ENCODE data around the gene CIT.

GRCh38 chr12:119885549-119885948 lies 8.4 kb upstream of the CIT start:
- TF ChIP-seq, protein P1, sequence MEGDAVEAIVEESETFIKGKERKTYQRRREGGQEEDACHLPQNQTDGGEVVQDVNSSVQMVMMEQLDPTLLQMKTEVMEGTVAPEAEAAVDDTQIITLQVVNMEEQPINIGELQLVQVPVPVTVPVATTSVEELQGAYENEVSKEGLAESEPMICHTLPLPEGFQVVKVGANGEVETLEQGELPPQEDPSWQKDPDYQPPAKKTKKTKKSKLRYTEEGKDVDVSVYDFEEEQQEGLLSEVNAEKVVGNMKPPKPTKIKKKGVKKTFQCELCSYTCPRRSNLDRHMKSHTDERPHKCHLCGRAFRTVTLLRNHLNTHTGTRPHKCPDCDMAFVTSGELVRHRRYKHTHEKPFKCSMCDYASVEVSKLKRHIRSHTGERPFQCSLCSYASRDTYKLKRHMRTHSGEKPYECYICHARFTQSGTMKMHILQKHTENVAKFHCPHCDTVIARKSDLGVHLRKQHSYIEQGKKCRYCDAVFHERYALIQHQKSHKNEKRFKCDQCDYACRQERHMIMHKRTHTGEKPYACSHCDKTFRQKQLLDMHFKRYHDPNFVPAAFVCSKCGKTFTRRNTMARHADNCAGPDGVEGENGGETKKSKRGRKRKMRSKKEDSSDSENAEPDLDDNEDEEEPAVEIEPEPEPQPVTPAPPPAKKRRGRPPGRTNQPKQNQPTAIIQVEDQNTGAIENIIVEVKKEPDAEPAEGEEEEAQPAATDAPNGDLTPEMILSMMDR (IDR thresholded peaks at IDR 0.05): no peak
- TF ChIP-seq POLR2A (IDR thresholded peaks at IDR 0.05): no peak

All from lower leg skin (tissue), 3 donors.